ENCODE data around the gene UQCC3.

DNA sequence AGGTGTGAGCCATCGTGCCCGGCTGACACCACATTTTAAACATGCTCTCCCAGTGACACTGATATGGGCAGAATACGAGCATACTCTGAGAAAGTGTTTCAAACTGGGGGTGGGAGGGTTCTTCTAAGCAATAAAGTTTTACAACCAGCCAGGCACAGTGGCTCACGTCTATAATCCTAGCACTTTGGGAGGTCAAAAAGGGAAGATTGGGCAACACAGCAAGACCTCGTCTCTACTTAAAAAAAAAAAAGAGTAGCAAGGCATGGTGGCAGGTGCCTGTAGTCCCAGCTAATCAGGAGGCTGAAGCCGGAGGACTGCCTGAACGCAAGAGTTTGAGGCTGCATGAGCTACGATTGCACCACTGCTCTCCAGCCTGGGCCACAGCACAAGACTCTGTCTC, 27.3 kb upstream of the UQCC3 start:
- TF ChIP-seq GATA2 (IDR thresholded peaks at IDR 0.05; ENCODE audit: low read depth, low read length) (no peak), GATA3 (IDR thresholded peaks at IDR 0.05; ENCODE audit: low read depth, low read length) (no peak)

Measured in SH-SY5Y (cell line).